C4-2B (cell line): ENCODE measurements around the gene RBPMS2.

ENCODE experiments used
- CTCF ChIP-seq: fragments of 450-650 bp; conservative IDR thresholded peaks from 2 replicates; pipeline ENCODE4 v1.5.1; 2017; ENCODE audit warnings: mild to moderate bottlenecking
- ZFX ChIP-seq: fragments of 450-650 bp; IDR thresholded peaks from 2 replicates; pipeline ENCODE4 v1.6.1; 2017

- no peak for TF ChIP-seq CTCF
- TF ChIP-seq ZFX, result no peak
Measured at GRCh38 chr15:64694816-64695215, 80.6 kb downstream of the RBPMS2 start.
